Activated CD8-positive, alpha-beta memory T cell treated with anti-CD3 and anti-CD28 coated beads for 36 hours (primary cell): ENCODE measurements around the gene PARVA. TPM values are rescaled to one million over a fixed set of nuclear protein-coding genes. Genes with fewer than 3 reads are reported as not detected.

Experiments used
- CTCF ChIA-PET: fragments of 350-600 bp; sonication (Branson Sonifier 250); formaldehyde crosslinking; loops from one replicate; lab custom pipeline; 2021; ENCODE audit warnings: antibody characterized with exemption; lab: Charles Lee
- POLR2A ChIA-PET: fragments of 350-600 bp; sonication (Branson Sonifier 250); formaldehyde crosslinking; loops from one replicate; lab custom pipeline; 2021; ENCODE audit warnings: antibody characterized with exemption; lab: Charles Lee
- total RNA-seq, 2 experiments: library from RNA; stranded (reverse); gene quantifications; one replicate each; pipeline ENCODE4 v1.2.3, GENCODE V29; 2021

The PARVA gene
- total RNA-seq, 2 experiments from 2014 or later, result 0.06 TPM; not detected in 1

DNA sequence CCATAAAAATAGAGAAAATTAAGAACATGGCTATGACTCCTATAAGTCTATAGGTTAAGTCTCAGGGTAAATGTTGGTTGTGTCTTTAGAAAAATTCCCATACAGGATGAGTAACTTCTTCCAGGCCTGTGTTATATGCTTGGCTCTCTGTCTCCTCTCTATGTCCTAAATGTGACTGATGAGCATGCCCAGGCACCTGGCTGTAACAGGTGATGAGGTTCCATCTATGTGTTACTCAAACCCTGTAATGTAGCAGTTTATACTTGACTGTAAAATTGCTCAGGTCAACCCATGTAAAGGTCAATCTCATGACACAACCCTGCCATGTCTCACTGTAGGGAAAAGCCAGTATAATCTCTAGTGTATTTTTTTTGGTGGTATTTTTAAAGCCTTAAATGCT lies 69.5 kb downstream of the PARVA start:
- ChIA-PET CTCF (no interaction called here), POLR2A (no interaction called here)

- CTCF ChIA-PET, result no interaction called here
- POLR2A ChIA-PET, result no interaction called here
Measured at GRCh38 chr11:12448131-12448939, 71.0 kb downstream of the PARVA start.

DNA sequence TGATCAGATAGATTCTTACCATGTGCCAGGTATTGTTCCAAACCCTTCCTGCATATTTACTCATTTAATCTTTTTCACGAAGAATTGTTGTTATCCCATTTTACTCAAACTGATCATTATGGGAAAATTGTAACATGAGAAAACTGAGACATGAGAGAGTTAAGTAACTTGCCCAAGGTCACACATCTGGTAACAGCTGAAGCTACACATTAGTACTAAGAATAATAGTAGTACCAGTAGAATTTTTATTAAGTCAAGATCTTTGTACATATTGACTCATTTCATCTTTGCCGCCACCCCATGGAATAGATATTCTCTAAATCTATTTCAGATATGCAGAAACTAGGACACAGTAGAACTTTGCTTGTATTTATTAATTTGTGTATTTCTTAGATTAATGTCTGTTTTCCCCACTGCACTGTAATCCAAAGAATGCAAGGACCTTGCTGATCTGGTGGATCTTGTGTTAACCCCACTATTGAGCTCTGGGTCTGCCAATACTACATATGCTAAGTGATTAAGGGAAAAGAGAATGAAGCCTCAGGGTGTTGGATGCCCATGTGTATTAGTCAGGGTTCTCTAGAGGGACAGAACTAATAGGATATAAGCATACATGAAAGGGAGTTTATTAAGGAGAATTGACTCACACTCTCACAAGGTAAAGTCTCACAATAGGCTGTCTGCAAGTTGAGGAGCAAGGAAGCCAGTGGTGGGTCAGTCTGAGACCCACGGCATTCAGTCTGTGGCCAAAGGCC lies 72.8 kb downstream of the PARVA start:
- CTCF ChIA-PET, result no interaction called here
- POLR2A ChIA-PET, result no interaction called here

DNA sequence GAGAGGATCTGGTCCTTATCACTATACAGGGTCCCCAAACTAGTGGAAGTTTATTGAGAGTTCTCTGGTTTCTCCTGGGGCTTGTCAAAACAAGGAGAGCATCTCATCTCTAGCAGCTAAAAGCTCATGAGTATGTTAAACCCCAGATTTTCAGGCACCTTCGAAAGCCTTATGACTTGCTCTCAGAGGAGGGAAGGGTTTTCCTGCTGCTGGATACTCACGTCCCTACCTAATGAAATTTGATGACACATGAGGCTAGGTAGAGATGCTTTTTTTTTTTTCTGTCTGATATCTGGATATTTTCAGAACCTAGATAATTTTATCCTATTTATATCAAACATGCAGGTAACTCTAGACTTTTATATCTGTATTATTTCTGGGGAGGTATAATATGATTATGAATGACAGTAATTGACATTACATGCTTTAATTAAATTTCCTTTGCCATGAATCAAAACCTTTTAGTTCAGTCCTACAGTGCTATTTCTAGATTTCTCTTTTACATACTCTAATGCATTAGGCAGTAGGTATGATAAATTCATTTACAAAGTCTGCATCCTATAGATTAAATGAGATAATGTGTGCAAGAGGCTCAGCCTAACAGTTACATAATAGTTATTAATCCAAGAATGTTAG lies 73.9 kb downstream of the PARVA start:
- POLR2A ChIA-PET, result no interaction called here

DNA sequence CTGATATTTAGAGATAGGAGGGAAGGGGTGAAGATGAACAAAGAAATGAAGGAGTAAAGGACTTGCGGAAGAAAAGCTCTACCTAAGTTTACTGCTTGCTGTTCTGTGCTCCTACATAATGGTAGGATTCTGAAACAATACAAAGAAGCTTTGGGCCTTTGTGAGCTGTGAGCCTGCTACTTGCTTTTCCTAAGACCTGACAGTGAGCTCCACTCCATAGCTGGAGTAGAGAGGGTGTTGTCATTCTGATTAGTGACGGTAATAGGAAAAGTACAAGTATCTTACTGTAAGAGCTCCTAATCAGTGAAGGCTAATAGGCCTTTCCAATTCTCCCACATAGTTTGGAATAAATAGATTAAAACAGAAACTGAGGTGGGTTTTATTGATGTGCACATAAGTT lies 75.9 kb downstream of the PARVA start:
- ChIA-PET POLR2A (no interaction called here), CTCF (no interaction called here)

More for the DNA sequence above, 73.9 kb downstream of the PARVA start:
- CTCF ChIA-PET, result no interaction called here

- CTCF ChIA-PET, result interaction anchor here (1.1 kb wide), 1 partner anchor 12 kb away, joined by 3 read pairs; no protein-coding TSS in a partner anchor
- POLR2A ChIA-PET, result no interaction called here
Measured at GRCh38 chr11:12454782-12455181, 77.4 kb downstream of the PARVA start.

GRCh38 chr11:12455938-12456337 lies 78.6 kb downstream of the PARVA start:
- POLR2A ChIA-PET, result no interaction called here

GRCh38 chr11:12456651-12457579 lies 79.5 kb downstream of the PARVA start:
- ChIA-PET CTCF (no interaction called here), POLR2A (no interaction called here)

More at GRCh38 chr11:12455938-12456337, 78.6 kb downstream of the PARVA start:
- CTCF ChIA-PET, result interaction anchor here (1.1 kb wide), 1 partner anchor 13 kb away, joined by 3 read pairs; no protein-coding TSS in a partner anchor

DNA sequence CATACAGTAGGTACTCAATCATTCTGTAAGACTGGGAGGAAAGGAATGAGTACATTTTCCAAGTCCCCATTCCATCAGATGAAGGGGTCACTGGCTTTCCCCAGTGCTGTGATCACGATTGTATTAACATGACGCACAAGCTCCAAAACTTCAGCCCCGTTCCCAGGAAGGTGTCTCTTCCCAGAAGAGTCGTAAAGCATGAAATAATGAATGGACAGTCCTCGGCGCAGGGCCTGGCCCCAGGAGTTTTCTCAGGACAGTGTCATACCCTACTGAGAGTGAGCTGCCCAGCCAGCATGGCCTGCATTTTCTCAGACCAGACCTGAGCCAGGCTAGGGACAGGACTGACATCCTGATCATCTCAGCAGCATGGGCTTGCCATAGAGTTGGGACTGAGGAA lies 80.7 kb downstream of the PARVA start:
- ChIA-PET POLR2A (no interaction called here), CTCF (no interaction called here)

DNA sequence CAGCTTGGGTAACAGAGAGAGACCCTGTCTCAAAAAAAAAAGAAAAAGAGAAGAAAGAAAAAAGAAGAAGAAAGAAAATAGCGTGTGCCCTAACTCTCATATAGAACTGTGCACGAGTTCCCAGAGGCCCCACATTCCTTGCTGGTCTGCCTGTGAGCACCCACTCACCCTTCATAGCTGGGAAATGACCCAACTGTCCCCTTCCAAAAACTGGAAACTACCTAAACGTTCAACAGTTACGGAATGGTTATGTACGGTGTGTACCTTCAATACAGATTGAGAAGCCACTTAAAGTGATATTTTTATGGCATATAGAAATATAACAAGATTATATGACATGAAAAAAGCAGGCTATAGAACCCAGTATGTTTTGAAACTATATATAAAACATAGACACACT lies 82.0 kb downstream of the PARVA start:
- POLR2A ChIA-PET, result no interaction called here
- CTCF ChIA-PET, result no interaction called here

GRCh38 chr11:12459865-12460444 lies 82.6 kb downstream of the PARVA start:
- POLR2A ChIA-PET, result no interaction called here
- CTCF ChIA-PET, result no interaction called here

DNA sequence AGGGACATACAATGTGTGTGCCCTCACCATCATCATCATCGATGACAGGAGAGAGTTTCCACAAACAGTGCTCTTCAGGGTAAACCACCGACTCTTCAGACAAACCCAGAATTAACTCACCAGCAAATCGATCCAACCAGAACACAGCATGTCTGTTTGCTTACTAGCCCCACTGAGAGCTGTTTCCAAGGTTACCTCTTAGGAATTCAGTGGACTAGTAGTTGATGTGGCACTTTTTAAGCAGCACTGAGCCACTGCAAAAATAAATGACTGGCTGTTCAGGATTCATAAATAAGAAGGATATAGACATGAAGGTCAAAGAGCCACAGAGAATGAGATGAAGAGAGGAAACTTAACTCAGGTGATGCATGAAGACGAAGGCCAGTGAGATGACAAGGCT lies 83.1 kb downstream of the PARVA start:
- CTCF ChIA-PET, result no interaction called here
- POLR2A ChIA-PET, result no interaction called here

- CTCF ChIA-PET, result no interaction called here
- POLR2A ChIA-PET, result no interaction called here
Measured at GRCh38 chr11:12461516-12461915, 84.1 kb downstream of the PARVA start.

DNA sequence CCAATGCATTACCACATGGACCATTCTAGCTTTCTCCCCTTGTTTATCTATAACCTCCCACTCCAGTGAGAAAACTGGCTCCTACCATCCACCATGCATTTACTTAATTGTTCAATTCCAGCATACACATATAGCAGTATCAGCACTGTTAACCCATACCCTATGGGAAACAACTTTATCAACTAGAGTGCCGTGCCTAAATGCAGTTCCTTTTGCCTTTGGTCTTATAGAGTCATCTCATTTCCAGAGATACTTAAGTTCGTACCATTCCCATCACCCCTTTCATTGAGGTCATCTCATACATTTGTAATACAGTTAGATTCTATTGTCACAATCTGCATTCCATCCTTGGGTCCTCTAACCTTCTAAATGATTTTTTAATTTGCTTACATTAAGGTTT lies 86.9 kb downstream of the PARVA start:
- ChIA-PET POLR2A (no interaction called here), CTCF (no interaction called here)

DNA sequence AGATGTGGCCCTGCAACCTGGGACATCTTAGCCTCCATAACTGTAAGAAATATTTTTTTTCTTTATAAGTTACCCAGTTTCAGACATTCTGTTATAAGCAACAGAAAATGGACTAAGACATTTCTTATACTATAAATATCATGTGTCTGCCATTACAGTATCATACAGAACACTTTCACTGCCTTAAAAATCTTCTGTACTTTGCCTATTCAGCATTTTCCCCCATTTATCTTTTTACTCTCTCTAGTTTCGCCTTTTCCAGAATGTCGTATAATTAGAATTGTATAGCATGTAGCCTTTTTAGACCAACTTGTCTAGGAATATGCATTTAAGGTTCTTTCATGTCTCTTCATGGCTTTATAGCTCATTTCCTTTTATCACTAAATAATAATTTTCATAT lies 88.0 kb downstream of the PARVA start:
- CTCF ChIA-PET, result no interaction called here
- POLR2A ChIA-PET, result no interaction called here

DNA sequence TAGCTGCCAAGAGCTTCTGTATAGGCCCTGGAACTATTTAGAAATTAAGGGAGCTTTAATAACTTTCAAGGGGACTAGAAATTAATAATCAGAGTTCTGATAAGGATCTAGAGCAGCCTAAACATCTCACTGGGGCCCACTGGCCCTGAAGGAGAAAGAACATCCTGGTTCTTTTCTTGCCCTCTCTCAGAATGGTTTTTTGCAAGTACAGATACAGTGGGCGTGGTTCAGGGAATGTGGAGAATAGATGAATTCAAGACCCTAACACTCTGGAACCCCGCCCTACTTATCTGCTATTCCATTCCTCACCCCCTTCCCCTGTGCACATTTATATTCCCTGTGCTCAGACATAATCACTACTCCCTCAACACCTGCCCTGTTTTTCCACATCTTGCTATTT lies 90.2 kb downstream of the PARVA start:
- ChIA-PET CTCF (no interaction called here), POLR2A (no interaction called here)

GRCh38 chr11:12469451-12469850 lies 92.1 kb downstream of the PARVA start:
- CTCF ChIA-PET, result no interaction called here

GRCh38 chr11:12470236-12470635 lies 92.9 kb downstream of the PARVA start:
- CTCF ChIA-PET, result no interaction called here
- POLR2A ChIA-PET, result no interaction called here

More at GRCh38 chr11:12469451-12469850, 92.1 kb downstream of the PARVA start:
- POLR2A ChIA-PET, result no interaction called here
